C1 segment of cervical spinal cord (tissue), 14 donors: ENCODE results near the gene ZNF556.

ENCODE experiments used
- DNase-seq, 14 donors: peaks; one replicate each; lab custom pipeline; 2025; lab: John Stamatoyannopoulos, UW

The ZNF556 gene

GRCh38 chr19:2867025-2867991, at the start of gene ZNF556:
Gene ZNF556 (plus strand): TSS chr19:2867335. CDS start chr19:2867422, 87 bp downstream.
- peak in 6 of 14 donors; percentile 1 to 100 (median 40) for DNase-seq

- peak; percentile 24 to 94 (median 84) for DNase-seq
Observed at GRCh38 chr19:2819540-2820111, 47.5 kb upstream of the ZNF556 start, which contains the start of gene ZNF554. Gene ZNF554 (plus strand): TSS chr19:2819868. CDS start chr19:2820072, 204 bp downstream.

- DNase-seq: peak in 1 of 14 donors; percentile 38
Observed at GRCh38 chr19:2820112-2820702, 46.9 kb upstream of the ZNF556 start.

GRCh38 chr19:2822846-2823245, 44.3 kb upstream of the ZNF556 start:
- no peak for DNase-seq

GRCh38 chr19:2823646-2824045, 43.5 kb upstream of the ZNF556 start:
- DNase-seq: no peak

- DNase-seq: no peak
Observed at GRCh38 chr19:2824129-2824528, 43.0 kb upstream of the ZNF556 start.

GRCh38 chr19:2827022-2827421, 40.1 kb upstream of the ZNF556 start:
- DNase-seq: no peak

- DNase-seq: no peak
Observed at GRCh38 chr19:2827840-2828489, 39.2 kb upstream of the ZNF556 start.

GRCh38 chr19:2834294-2834871, 32.8 kb upstream of the ZNF556 start:
- no peak for DNase-seq

- no peak for DNase-seq
Observed at GRCh38 chr19:2837430-2837829, 29.7 kb upstream of the ZNF556 start.

GRCh38 chr19:2840794-2841791, 26.0 kb upstream of the ZNF556 start, which contains the start of gene ZNF555:
Gene ZNF555 (plus strand): TSS chr19:2841475. CDS start chr19:2841573, 98 bp downstream.
- peak; percentile 94 to 100 (median 99) for DNase-seq

GRCh38 chr19:2841855-2842574, 25.1 kb upstream of the ZNF556 start:
- no peak for DNase-seq

- DNase-seq: no peak
Observed at GRCh38 chr19:2845107-2845506, 22.0 kb upstream of the ZNF556 start.

- no peak for DNase-seq
Observed at GRCh38 chr19:2846180-2846894, 20.8 kb upstream of the ZNF556 start.

GRCh38 chr19:2847507-2847906, 19.6 kb upstream of the ZNF556 start:
- no peak for DNase-seq

- no peak for DNase-seq
Observed at GRCh38 chr19:2848616-2849015, 18.5 kb upstream of the ZNF556 start.

GRCh38 chr19:2850256-2850925, 16.7 kb upstream of the ZNF556 start:
- DNase-seq: no peak

GRCh38 chr19:2852598-2852997, 14.5 kb upstream of the ZNF556 start:
- no peak for DNase-seq
